Measurements from ENCODE around the gene BAHCC1.

BAHCC1 gene

GRCh38 chr17:81442791-81443190, 47.5 kb downstream of the BAHCC1 start:
- Histone ChIP-seq H3K27me3 (ENCODE audit: low read depth, low read length) (peaks cover 7% of the 10 kb centered on the region; the same call in 1 of the 2 replicates), H3K9ac (ENCODE audit: low read length) (no peak overlapping the region), H3K4me2 (ENCODE audit: low read length) (no peak overlapping the region), H3K4me3 (ENCODE audit: low read length) (no peak overlapping the region), H3K9me3 (ENCODE audit: insufficient read depth, low read length) (no peaks in the 10 kb centered on the region), H3K27ac (ENCODE audit: low read length) (no peak overlapping the region), H2AFZ (ENCODE audit: low read depth, low read length) (no peak overlapping the region), H3K4me1 (ENCODE audit: low read length) (no peaks in the 10 kb centered on the region), H3K79me2 (ENCODE audit: low read length) (no peaks in the 10 kb centered on the region), H4K20me1 (ENCODE audit: insufficient read depth, low read length) (no peaks in the 10 kb centered on the region), H3K36me3 (replicated peaks; ENCODE audit: low read depth, low read length) (no peaks in the 10 kb centered on the region)
- TF ChIP-seq EZH2phosphoT487 (IDR thresholded peaks at IDR 0.05; ENCODE audit: low read depth) = no peak
- TF ChIP-seq, protein P1, sequence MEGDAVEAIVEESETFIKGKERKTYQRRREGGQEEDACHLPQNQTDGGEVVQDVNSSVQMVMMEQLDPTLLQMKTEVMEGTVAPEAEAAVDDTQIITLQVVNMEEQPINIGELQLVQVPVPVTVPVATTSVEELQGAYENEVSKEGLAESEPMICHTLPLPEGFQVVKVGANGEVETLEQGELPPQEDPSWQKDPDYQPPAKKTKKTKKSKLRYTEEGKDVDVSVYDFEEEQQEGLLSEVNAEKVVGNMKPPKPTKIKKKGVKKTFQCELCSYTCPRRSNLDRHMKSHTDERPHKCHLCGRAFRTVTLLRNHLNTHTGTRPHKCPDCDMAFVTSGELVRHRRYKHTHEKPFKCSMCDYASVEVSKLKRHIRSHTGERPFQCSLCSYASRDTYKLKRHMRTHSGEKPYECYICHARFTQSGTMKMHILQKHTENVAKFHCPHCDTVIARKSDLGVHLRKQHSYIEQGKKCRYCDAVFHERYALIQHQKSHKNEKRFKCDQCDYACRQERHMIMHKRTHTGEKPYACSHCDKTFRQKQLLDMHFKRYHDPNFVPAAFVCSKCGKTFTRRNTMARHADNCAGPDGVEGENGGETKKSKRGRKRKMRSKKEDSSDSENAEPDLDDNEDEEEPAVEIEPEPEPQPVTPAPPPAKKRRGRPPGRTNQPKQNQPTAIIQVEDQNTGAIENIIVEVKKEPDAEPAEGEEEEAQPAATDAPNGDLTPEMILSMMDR (IDR thresholded peaks at IDR 0.05; ENCODE audit: low read depth, low read length) = no peak

- no peak overlapping the region for H2AFZ ChIP-seq (ENCODE audit: low read depth, low read length)
Observed at GRCh38 chr17:81443269-81443668, 48.0 kb downstream of the BAHCC1 start.

GRCh38 chr17:81444610-81445339, 49.5 kb downstream of the BAHCC1 start:
- H2AFZ ChIP-seq (ENCODE audit: low read depth, low read length) = no peak overlapping the region
- no peak overlapping the region for H3K4me3 ChIP-seq (ENCODE audit: low read length)
- H3K9me3 ChIP-seq (ENCODE audit: insufficient read depth, low read length) = no peaks in the 10 kb centered on the region
- peaks cover 9% of the 10 kb centered on the region; the same call in 1 of the 2 replicates for H3K27me3 ChIP-seq (ENCODE audit: low read depth, low read length)
- H3K9ac ChIP-seq (ENCODE audit: low read length) = no peak overlapping the region
- H4K20me1 ChIP-seq (ENCODE audit: insufficient read depth, low read length) = no peaks in the 10 kb centered on the region
- no peak overlapping the region for H3K4me2 ChIP-seq (ENCODE audit: low read length)
- no peaks in the 10 kb centered on the region for H3K36me3 ChIP-seq (replicated peaks; ENCODE audit: low read depth, low read length)
- no peaks in the 10 kb centered on the region for H3K79me2 ChIP-seq (ENCODE audit: low read length)
- H3K4me1 ChIP-seq (ENCODE audit: low read length) = no peaks in the 10 kb centered on the region
- no peak overlapping the region for H3K27ac ChIP-seq (ENCODE audit: low read length)
- TF ChIP-seq, protein P1 (IDR thresholded peaks at IDR 0.05; ENCODE audit: low read depth, low read length) = no peak
- no peak for TF ChIP-seq EZH2phosphoT487 (IDR thresholded peaks at IDR 0.05; ENCODE audit: low read depth)

More at GRCh38 chr17:81443269-81443668, 48.0 kb downstream of the BAHCC1 start:
- H3K36me3 ChIP-seq (replicated peaks; ENCODE audit: low read depth, low read length) = no peaks in the 10 kb centered on the region
- H3K4me3 ChIP-seq (ENCODE audit: low read length) = no peak overlapping the region
- no peak overlapping the region for H3K27ac ChIP-seq (ENCODE audit: low read length)
- no peak overlapping the region for H3K4me2 ChIP-seq (ENCODE audit: low read length)
- no peaks in the 10 kb centered on the region for H4K20me1 ChIP-seq (ENCODE audit: insufficient read depth, low read length)
- H3K4me1 ChIP-seq (ENCODE audit: low read length) = no peaks in the 10 kb centered on the region
- H3K9me3 ChIP-seq (ENCODE audit: insufficient read depth, low read length) = no peaks in the 10 kb centered on the region
- TF ChIP-seq, protein P1 (IDR thresholded peaks at IDR 0.05; ENCODE audit: low read depth, low read length) = no peak
- TF ChIP-seq EZH2phosphoT487 (IDR thresholded peaks at IDR 0.05; ENCODE audit: low read depth) = no peak
- H3K27me3 ChIP-seq (ENCODE audit: low read depth, low read length) = peaks cover 7% of the 10 kb centered on the region; the same call in 1 of the 2 replicates
- no peaks in the 10 kb centered on the region for H3K79me2 ChIP-seq (ENCODE audit: low read length)
- no peak overlapping the region for H3K9ac ChIP-seq (ENCODE audit: low read length)

DNA sequence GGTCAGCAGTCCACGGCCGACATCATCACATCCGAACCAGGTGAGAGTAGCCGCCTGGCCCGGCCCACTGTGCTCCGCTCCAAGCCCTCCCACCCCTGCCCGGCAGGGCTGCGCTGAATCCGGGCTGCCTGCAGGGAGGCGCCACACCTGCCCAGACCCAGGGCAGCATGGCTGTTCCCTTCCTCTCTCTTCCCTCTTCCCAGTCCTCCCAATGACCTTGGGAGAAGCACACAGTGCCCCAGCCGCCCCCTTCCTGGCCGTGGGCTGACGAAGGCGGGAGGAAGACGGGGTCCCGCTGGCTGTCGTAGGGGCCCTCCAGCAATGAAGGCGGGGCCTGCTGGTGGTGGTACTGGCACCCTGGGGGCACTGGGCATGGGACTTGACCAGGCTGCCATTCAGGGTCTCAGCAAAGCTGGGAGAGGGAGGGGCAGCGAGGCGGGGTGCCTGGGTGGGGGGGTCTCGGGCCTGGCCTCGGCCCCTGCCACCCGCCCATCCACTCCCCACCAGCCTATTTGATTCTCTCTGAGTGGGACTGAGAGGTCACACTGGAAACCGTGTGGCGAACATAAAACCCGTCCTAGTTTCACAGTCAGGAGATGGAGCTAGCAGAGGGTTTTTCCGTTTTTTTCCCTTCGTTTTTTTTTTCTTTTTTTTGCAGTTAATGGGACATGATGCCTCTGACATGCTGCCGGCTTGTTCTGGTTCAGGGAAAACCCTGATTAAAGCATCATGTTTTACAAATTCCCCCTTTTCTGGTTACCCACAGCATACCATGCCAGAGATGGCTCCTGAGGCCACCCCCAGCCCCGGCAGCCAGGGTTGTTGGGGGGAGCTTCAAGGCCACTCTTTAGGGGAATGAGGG, 50.6 kb downstream of the BAHCC1 start:
- Histone ChIP-seq H3K36me3 (replicated peaks; ENCODE audit: low read depth, low read length) (no peaks in the 10 kb centered on the region), H3K4me1 (ENCODE audit: low read length) (no peaks in the 10 kb centered on the region), H3K79me2 (ENCODE audit: low read length) (no peaks in the 10 kb centered on the region), H3K27me3 (ENCODE audit: low read depth, low read length) (peaks cover 3% of the 10 kb centered on the region; the same call in 1 of the 2 replicates), H3K9ac (ENCODE audit: low read length) (no peak overlapping the region), H3K27ac (ENCODE audit: low read length) (no peak overlapping the region), H4K20me1 (ENCODE audit: insufficient read depth, low read length) (no peaks in the 10 kb centered on the region), H3K4me2 (ENCODE audit: low read length) (no peak overlapping the region), H3K9me3 (ENCODE audit: insufficient read depth, low read length) (no peaks in the 10 kb centered on the region), H3K4me3 (ENCODE audit: low read length) (no peak overlapping the region), H2AFZ (ENCODE audit: low read depth, low read length) (no peak overlapping the region)
- TF ChIP-seq EZH2phosphoT487 (IDR thresholded peaks at IDR 0.05; ENCODE audit: low read depth) = no peak
- TF ChIP-seq, protein P1 (IDR thresholded peaks at IDR 0.05; ENCODE audit: low read depth, low read length) = no peak

Measured in OCI-LY3 (cell line).